GM18858 (cell line): Measurements from ENCODE around the gene SDHC.
"Not testable (repeated sequence)": the region's sequence is repeated elsewhere in the genome, so short reads cannot be mapped to it uniquely, and the experiment has no call there.

Experiments
- ATAC-seq: cut with Tn5 transposase; IDR thresholded peaks from one replicate; pipeline ENCODE4 v1.9.1; 2021; ENCODE audit not compliant: unreplicated experiment

Gene SDHC

GRCh38 chr1:161381707-161382106 lies 67.5 kb downstream of the SDHC start:
- ATAC-seq, result no peak

GRCh38 chr1:161382214-161383019 lies 68.2 kb downstream of the SDHC start:
- ATAC-seq, result no peak

- ATAC-seq, result no peak
Observed at GRCh38 chr1:161388639-161389038, 74.5 kb downstream of the SDHC start.

- not testable (repeated sequence) for ATAC-seq
Observed at GRCh38 chr1:161389158-161389557, 75.0 kb downstream of the SDHC start.

- peak; percentile 40 for ATAC-seq
Observed at GRCh38 chr1:161389691-161390558, 75.7 kb downstream of the SDHC start.

- no peak for ATAC-seq
Observed at GRCh38 chr1:161390559-161390858, 76.3 kb downstream of the SDHC start.

GRCh38 chr1:161391136-161391535 lies 77.0 kb downstream of the SDHC start:
- not testable (repeated sequence) for ATAC-seq

- no peak for ATAC-seq
Observed at GRCh38 chr1:161391611-161392010, 77.4 kb downstream of the SDHC start.

- no peak for ATAC-seq
Observed at GRCh38 chr1:161393151-161393550, 79.0 kb downstream of the SDHC start.

- ATAC-seq, result not testable (repeated sequence)
Observed at GRCh38 chr1:161397038-161397437, 82.9 kb downstream of the SDHC start.

GRCh38 chr1:161398900-161399256 lies 84.7 kb downstream of the SDHC start:
- ATAC-seq, result no peak

GRCh38 chr1:161399257-161399998 lies 85.2 kb downstream of the SDHC start:
- ATAC-seq, result peak; percentile 58

GRCh38 chr1:161402446-161402845 lies 88.3 kb downstream of the SDHC start:
- ATAC-seq, result no peak

GRCh38 chr1:161404051-161404597 lies 89.9 kb downstream of the SDHC start:
- ATAC-seq, result no peak

- ATAC-seq, result not testable (repeated sequence)
Observed at GRCh38 chr1:161406551-161406950, 92.4 kb downstream of the SDHC start.

- ATAC-seq, result no peak
Observed at GRCh38 chr1:161407451-161407985, 93.3 kb downstream of the SDHC start.

- no peak for ATAC-seq
Observed at GRCh38 chr1:161408429-161409052, 94.4 kb downstream of the SDHC start.

GRCh38 chr1:161409848-161410635 lies 95.9 kb downstream of the SDHC start:
- ATAC-seq, result not testable (repeated sequence)

- ATAC-seq, result not testable (repeated sequence)
Observed at GRCh38 chr1:161410636-161410970, 96.4 kb downstream of the SDHC start.
